Vagina (tissue), 2 donors: ENCODE data around the gene SLC22A14. TPM values are rescaled to one million over a fixed set of nuclear protein-coding genes. Genes with fewer than 3 reads are reported as not detected.

Source experiments
- DNase-seq, 2 donors: peaks; one replicate each; pipeline ENCODE4 v3.0.0-alpha.2; 2017; ENCODE audit errors: extremely low spot score in 2 of 2
- H3K27ac ChIP-seq: fragments of 200-600 bp; sonication (generic); one replicate; pipeline ENCODE4 v1.5.1; 2019
- H3K27me3 ChIP-seq: fragments of 200-600 bp; sonication (generic); one replicate; pipeline ENCODE4 v1.5.1; 2019
- H3K36me3 ChIP-seq, 2 donors: fragments of 200-600 bp; sonication (generic); one replicate each; pipeline ENCODE4 v1.5.1; 2017 to 2019
- H3K4me1 ChIP-seq: fragments of 200-600 bp; sonication (generic); one replicate; pipeline ENCODE4 v1.5.1; 2019
- H3K4me3 ChIP-seq, 2 donors: fragments of 200-600 bp; sonication (generic); 1 replicate in 1 of 2; 2 replicates in 1 of 2; pipeline ENCODE4 v1.5.1; 2016 to 2019
- H3K9me3 ChIP-seq: fragments of 200-600 bp; sonication (generic); one replicate; pipeline ENCODE4 v1.5.1; 2019
- CTCF ChIP-seq, 3 experiments: fragments of 450-650 bp in 2 of 3; fragments of 200-600 bp in 1 of 3; sonication (generic) in 1 of 3; IDR thresholded peaks; one replicate each; pipeline ENCODE4 v1.5.1; 2017 to 2019; ENCODE audit warnings: antibody characterized with exemption in 3 of 3, mild to moderate bottlenecking in 2 of 3, moderate library complexity in 2 of 3
- POLR2A ChIP-seq, 2 donors: fragments of 450-650 bp; IDR thresholded peaks; one replicate each; pipeline ENCODE4 v1.6.1; 2017; ENCODE audit warnings: antibody characterized with exemption in 2 of 2, mild to moderate bottlenecking in 2 of 2, moderate library complexity in 2 of 2
- POLR2AphosphoS5 ChIP-seq, 2 donors: sonication (generic); formaldehyde crosslinking; IDR thresholded peaks; one replicate each; pipeline ENCODE4 v1.9.0; 2017; ENCODE audit warnings: antibody characterized with exemption in 2 of 2, mild to moderate bottlenecking in 2 of 2, low read depth in 1 of 2; ENCODE audit not compliant: insufficient read depth in 1 of 2
- intact Hi-C: fragments of 100-400 bp; cut with DNase I; formaldehyde crosslinking; loops from one replicate; pipeline ENCODE4 v1.15.1; 2023
- total RNA-seq: library from RNA; depleted of rRNA; stranded (reverse); fragments of >200 nt; gene quantifications from one replicate; pipeline ENCODE4 v1.2.3, GENCODE V29; 2016

The SLC22A14 gene
- total RNA-seq, 1 donor from 2014 or later, result 0.49 TPM

GRCh38 chr3:38245930-38246329, 36.2 kb upstream of the SLC22A14 start:
- no peak overlapping the region for H3K4me3 ChIP-seq
- intact Hi-C loops, result no loop called here
- H3K9me3 ChIP-seq, result no peaks in the 10 kb centered on the region
- H3K27ac ChIP-seq, result no peak overlapping the region
- no peak for DNase-seq
- TF ChIP-seq POLR2A (IDR thresholded peaks at IDR 0.05) (no peak), CTCF (IDR thresholded peaks at IDR 0.05) (no peak), POLR2AphosphoS5 (IDR thresholded peaks at IDR 0.05; ENCODE audit: insufficient read depth in 1 of 2, low read depth in 1 of 2) (no peak)
- H3K27me3 ChIP-seq, result no peaks in the 10 kb centered on the region
- H3K4me1 ChIP-seq, result no peaks in the 10 kb centered on the region
- H3K36me3 ChIP-seq, result peaks cover 0 to 33% of the 10 kb centered on the region in 2 donors

- Histone ChIP-seq H3K4me1 (no peaks in the 10 kb centered on the region), H3K4me3 (no peak overlapping the region), H3K9me3 (no peaks in the 10 kb centered on the region), H3K27me3 (no peaks in the 10 kb centered on the region), H3K27ac (no peak overlapping the region), H3K36me3 (peaks cover 0 to 46% of the 10 kb centered on the region in 2 donors)
- no peak for DNase-seq
- intact Hi-C loops, result no loop called here
- TF ChIP-seq POLR2AphosphoS5 (IDR thresholded peaks at IDR 0.05; ENCODE audit: insufficient read depth in 1 of 2, low read depth in 1 of 2) (peak in 1 of 2 donors; percentile 26), POLR2A (IDR thresholded peaks at IDR 0.05) (no peak), CTCF (IDR thresholded peaks at IDR 0.05) (no peak)
Observed at GRCh38 chr3:38247366-38248035, 34.6 kb upstream of the SLC22A14 start.

DNA sequence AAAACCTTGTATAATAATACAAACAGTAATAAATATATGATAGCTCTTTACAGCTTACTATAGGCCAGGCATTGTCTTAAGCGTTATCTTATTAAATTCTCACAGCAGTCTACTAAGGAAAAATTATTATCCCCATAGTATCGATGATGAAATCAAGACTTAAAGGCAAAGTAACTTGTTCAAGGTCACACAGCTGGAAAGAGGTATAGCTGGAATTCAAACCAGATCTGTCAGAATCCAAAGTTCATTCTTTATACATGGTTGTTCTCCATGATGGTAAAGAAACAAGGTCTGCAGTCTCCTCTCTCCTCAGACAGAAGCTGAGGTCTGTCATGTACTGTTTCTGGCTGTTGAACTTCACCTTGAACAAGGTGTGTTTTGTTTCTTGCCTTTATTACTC, 31.9 kb upstream of the SLC22A14 start:
- no peaks in the 10 kb centered on the region for H3K27me3 ChIP-seq
- H3K4me3 ChIP-seq, result no peak overlapping the region
- no peak for DNase-seq
- H3K9me3 ChIP-seq, result no peaks in the 10 kb centered on the region
- H3K36me3 ChIP-seq, result peaks cover 0 to 67% of the 10 kb centered on the region in 2 donors
- intact Hi-C loops, result no loop called here
- H3K4me1 ChIP-seq, result no peaks in the 10 kb centered on the region
- H3K27ac ChIP-seq, result no peak overlapping the region
- TF ChIP-seq POLR2A (IDR thresholded peaks at IDR 0.05) (no peak), POLR2AphosphoS5 (IDR thresholded peaks at IDR 0.05; ENCODE audit: insufficient read depth in 1 of 2, low read depth in 1 of 2) (no peak), CTCF (IDR thresholded peaks at IDR 0.05) (no peak)

- Histone ChIP-seq H3K4me1 (no peaks in the 10 kb centered on the region), H3K4me3 (no peak overlapping the region), H3K9me3 (no peaks in the 10 kb centered on the region), H3K27ac (no peak overlapping the region), H3K36me3 (peaks cover 0 to 62% of the 10 kb centered on the region in 2 donors), H3K27me3 (no peaks in the 10 kb centered on the region)
- TF ChIP-seq CTCF (IDR thresholded peaks at IDR 0.05), result no peak
- no peak for TF ChIP-seq POLR2AphosphoS5 (IDR thresholded peaks at IDR 0.05; ENCODE audit: insufficient read depth in 1 of 2, low read depth in 1 of 2)
- no peak for TF ChIP-seq POLR2A (IDR thresholded peaks at IDR 0.05)
- intact Hi-C loops, result no loop called here
- no peak for DNase-seq
Observed at GRCh38 chr3:38251197-38251596, 30.9 kb upstream of the SLC22A14 start.

DNA sequence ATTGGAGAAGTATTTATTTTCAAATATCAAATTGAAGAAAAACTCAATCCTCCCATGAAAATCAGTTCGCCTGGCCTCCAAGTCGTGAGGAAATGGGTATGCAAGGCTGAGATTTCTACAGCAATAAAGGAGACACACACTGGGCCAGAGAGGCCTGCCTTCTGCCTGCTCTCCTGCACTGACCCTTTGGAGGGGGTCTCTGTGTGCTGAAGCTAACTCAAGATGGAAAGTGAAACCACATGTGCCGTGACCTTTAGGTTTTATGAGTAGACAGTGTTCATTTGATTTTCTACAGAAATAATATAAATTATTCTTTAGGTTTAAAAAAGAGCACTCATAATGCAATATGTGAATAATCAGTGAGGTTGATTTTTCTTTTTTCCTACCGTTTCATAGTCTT, 28.4 kb upstream of the SLC22A14 start:
- TF ChIP-seq POLR2A (IDR thresholded peaks at IDR 0.05), result no peak
- TF ChIP-seq POLR2AphosphoS5 (IDR thresholded peaks at IDR 0.05; ENCODE audit: insufficient read depth in 1 of 2, low read depth in 1 of 2), result no peak
- no peak for TF ChIP-seq CTCF (IDR thresholded peaks at IDR 0.05)
- no peak for DNase-seq
- Histone ChIP-seq H3K36me3 (peaks cover 0 to 50% of the 10 kb centered on the region in 2 donors), H3K27me3 (no peaks in the 10 kb centered on the region), H3K27ac (no peak overlapping the region), H3K4me1 (no peaks in the 10 kb centered on the region), H3K9me3 (no peaks in the 10 kb centered on the region), H3K4me3 (no peak overlapping the region)
- intact Hi-C loops, result no loop called here
